PC-9 (cell line): ENCODE results near the gene SLC7A6. TPM values are rescaled to one million over a fixed set of nuclear protein-coding genes. Genes with fewer than 3 reads are reported as not detected.

Source experiments
- BruUV-seq: library from RNA; stranded (reverse); fragments of 400-500 nt; replicated peaks from 2 replicates; lab custom pipeline; 2021; lab: Mats Ljungman, UMichigan
- CTCF ChIA-PET: fragments of 300-600 bp; sonication (Branson Sonifier 250); formaldehyde crosslinking; loops from one replicate; lab custom pipeline; 2022; ENCODE audit warnings: antibody characterized with exemption; lab: Charles Lee
- POLR2A ChIA-PET: fragments of 300-600 bp; sonication (Branson Sonifier 250); formaldehyde crosslinking; loops from one replicate; lab custom pipeline; 2022; ENCODE audit warnings: antibody characterized with exemption; ENCODE audit not compliant: unreplicated experiment; lab: Charles Lee
- DNase-seq, 2 experiments: peaks; one replicate each; pipeline versions ENCODE4 v3.0.0 to v3.0.0-alpha.2; 2015 to 2022; ENCODE audit warnings: mixed read lengths in 1 of 2
- H2AFZ ChIP-seq: fragments of 200-600 bp; sonication (generic); 2 replicates; pipeline ENCODE4 v1.8.1; 2017; ENCODE audit warnings: antibody characterized with exemption
- H3F3A ChIP-seq: fragments of 200-600 bp; sonication (generic); 2 replicates; pipeline ENCODE4 v1.8.1; 2017; ENCODE audit warnings: antibody characterized with exemption, mild to moderate bottlenecking, low read depth; ENCODE audit not compliant: insufficient read depth
- H3K27ac ChIP-seq: fragments of 200-600 bp; sonication (generic); 2 replicates; pipeline ENCODE4 v1.6.1; 2016; ENCODE audit warnings: mixed run types
- H3K27me3 ChIP-seq: fragments of 200-600 bp; sonication (generic); 2 replicates; pipeline ENCODE4 v1.6.1; 2016; ENCODE audit warnings: low read depth, mixed run types; ENCODE audit not compliant: insufficient read depth
- H3K36me3 ChIP-seq: fragments of 200-600 bp; sonication (generic); 2 replicates; pipeline ENCODE4 v1.6.1; 2016; ENCODE audit warnings: low read depth, mixed run types
- H3K4me1 ChIP-seq: fragments of 200-600 bp; sonication (generic); replicated peaks from 2 replicates; pipeline ENCODE4 v1.6.1; 2016; ENCODE audit warnings: mixed run types; ENCODE audit not compliant: insufficient read depth
- H3K4me2 ChIP-seq: fragments of 200-600 bp; sonication (generic); 2 replicates; pipeline ENCODE4 v1.6.1; 2017; ENCODE audit warnings: mixed run types
- H3K4me3 ChIP-seq: fragments of 200-600 bp; sonication (generic); 2 replicates; pipeline ENCODE4 v1.6.1; 2016; ENCODE audit warnings: mixed run types
- H3K79me2 ChIP-seq: fragments of 200-600 bp; sonication (generic); 2 replicates; pipeline ENCODE4 v1.6.1; 2017; ENCODE audit warnings: low read depth, mixed run types
- H3K9me2 ChIP-seq: fragments of 200-600 bp; sonication (generic); 2 replicates; pipeline ENCODE4 v1.8.1; 2017; ENCODE audit warnings: mild to moderate bottlenecking; ENCODE audit not compliant: insufficient read depth
- H3K9me3 ChIP-seq: fragments of 200-600 bp; sonication (generic); 2 replicates; pipeline ENCODE4 v1.8.1; 2016; ENCODE audit warnings: low read depth; ENCODE audit not compliant: insufficient read depth
- H4K20me1 ChIP-seq: fragments of 200-600 bp; sonication (generic); 2 replicates; pipeline ENCODE4 v1.8.1; 2017; ENCODE audit not compliant: insufficient read depth
- CTCF ChIP-seq: fragments of 200-600 bp; sonication (generic); conservative IDR thresholded peaks from 2 replicates; pipeline ENCODE4 v1.6.1; 2017; ENCODE audit warnings: mixed run types, antibody characterized with exemption, mild to moderate bottlenecking, moderate library complexity
- EZH2 ChIP-seq: fragments of 200-600 bp; sonication (generic); IDR thresholded peaks from 2 replicates; pipeline ENCODE4 v1.8.0; 2017; ENCODE audit warnings: antibody characterized with exemption, low read depth
- intact Hi-C: fragments of 100-400 bp; cut with micrococcal nuclease; formaldehyde crosslinking; loops from one replicate; pipeline ENCODE4 v1.10.0; 2022; ENCODE audit not compliant: unreplicated experiment
- total RNA-seq: library from RNA; stranded (reverse); gene quantifications from 2 replicates; pipeline ENCODE4 v1.2.3, GENCODE V29; 2021

Gene SLC7A6
- total RNA-seq, 1 experiment from 2014 or later: 44.7 TPM

DNA sequence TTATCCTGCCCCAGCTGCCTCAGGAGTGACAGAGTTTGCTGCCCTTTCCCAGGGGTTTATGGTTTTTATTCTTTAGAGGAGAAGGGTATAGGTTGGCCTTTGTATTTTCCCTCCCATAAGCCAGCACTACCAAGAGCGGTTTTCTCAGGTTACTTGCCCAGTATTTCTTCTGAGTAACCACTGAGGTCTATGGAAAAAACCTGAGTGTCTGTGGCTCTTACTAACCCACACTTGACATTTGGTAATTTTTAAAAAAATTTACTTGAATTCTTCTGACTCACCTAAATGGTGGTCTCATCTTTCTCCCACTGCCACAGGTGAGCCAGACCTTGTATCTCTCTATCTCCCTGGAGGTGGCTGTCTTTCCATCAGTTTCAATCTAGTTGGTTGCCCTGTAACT, 6.0 kb downstream of the SLC7A6 start:
- no peak overlapping the region for H3K4me3 ChIP-seq
- no peaks in the 10 kb centered on the region for H3K9me3 ChIP-seq
- DNase-seq: no peak
- H3K4me1 ChIP-seq: peaks cover 37% of the 10 kb centered on the region
- H3K27ac ChIP-seq: no peak overlapping the region
- ChIA-PET CTCF (no interaction called here), POLR2A (interaction anchor here (0.6 kb wide), 1 partner anchor 750 kb away, joined by 15 read pairs; no protein-coding TSS in a partner anchor)
- peaks cover 15% of the 10 kb centered on the region; the same call in 1 of the 2 replicates for H3K36me3 ChIP-seq
- H3K27me3 ChIP-seq: no peaks in the 10 kb centered on the region
- no peak for TF ChIP-seq CTCF
- no peak for TF ChIP-seq EZH2
- H3K9me2 ChIP-seq: no peaks in the 10 kb centered on the region
- peaks cover 76% of the 10 kb centered on the region for H3K79me2 ChIP-seq
- H3F3A ChIP-seq: peaks cover 21% of the 10 kb centered on the region
- intact Hi-C loops: no loop called here
- no peak overlapping the region for H3K4me2 ChIP-seq
- H4K20me1 ChIP-seq: peaks cover 30% of the 10 kb centered on the region
- no TSS peak for BruUV-seq
- no peak overlapping the region for H2AFZ ChIP-seq

DNA sequence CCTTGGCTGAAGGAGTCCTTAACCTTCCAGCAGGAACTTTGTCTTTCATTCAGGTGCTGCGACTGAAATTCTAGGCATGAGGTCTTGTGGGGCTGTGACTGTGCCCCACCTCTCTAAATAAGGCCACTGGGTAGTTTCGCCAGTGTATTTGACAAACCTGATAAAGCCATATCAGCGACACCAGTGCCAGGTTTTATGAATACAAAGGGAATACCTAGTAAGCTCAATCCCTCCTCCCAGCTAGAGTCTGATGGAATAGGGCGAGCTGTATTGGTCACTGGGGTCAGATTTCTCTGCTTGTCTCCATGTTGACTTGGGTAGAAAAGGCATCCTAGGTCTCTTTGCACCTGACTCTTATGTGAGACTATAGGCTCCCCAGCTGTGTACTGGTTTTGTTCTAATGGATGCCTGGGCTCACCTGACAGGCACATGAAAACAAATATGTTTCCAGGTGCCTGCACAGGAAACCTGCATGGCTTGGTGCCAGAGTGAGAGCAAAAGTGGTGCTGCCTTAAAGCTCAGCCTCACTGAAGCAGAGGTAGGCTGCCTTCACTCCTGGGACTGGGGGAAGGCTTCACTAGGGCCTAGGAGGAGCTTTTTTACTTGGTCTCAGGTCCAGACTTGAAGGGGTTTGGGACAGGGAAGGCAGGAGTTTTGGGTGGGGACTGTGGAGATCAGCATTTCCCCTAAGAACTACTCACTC, 8.3 kb downstream of the SLC7A6 start:
- ChIA-PET CTCF (interaction anchor here (0.6 kb wide), 1 partner anchor 12 kb away, joined by 3 read pairs; no protein-coding TSS in a partner anchor), POLR2A (no interaction called here)
- Histone ChIP-seq H3K36me3 (peaks cover 15% of the 10 kb centered on the region; the same call in 1 of the 2 replicates), H3K4me2 (no peak overlapping the region), H3K4me1 (peaks cover 18% of the 10 kb centered on the region), H3K27me3 (no peaks in the 10 kb centered on the region), H3K9me3 (no peaks in the 10 kb centered on the region), H3K79me2 (peaks cover 57% of the 10 kb centered on the region), H3K4me3 (no peak overlapping the region), H4K20me1 (peaks cover 23% of the 10 kb centered on the region), H3F3A (peaks cover 13% of the 10 kb centered on the region; the same call in 1 of the 2 replicates), H2AFZ (no peak overlapping the region), H3K9me2 (no peaks in the 10 kb centered on the region), H3K27ac (no peak overlapping the region)
- DNase-seq: no peak
- intact Hi-C loops: no loop called here
- TF ChIP-seq EZH2: no peak
- TF ChIP-seq CTCF: no peak
- BruUV-seq: no TSS peak

GRCh38 chr16:68273459-68273858, 9.1 kb downstream of the SLC7A6 start:
- Histone ChIP-seq H3K4me2 (no peak overlapping the region), H3K27me3 (no peaks in the 10 kb centered on the region), H4K20me1 (peaks cover 19% of the 10 kb centered on the region), H3K79me2 (peaks cover 49% of the 10 kb centered on the region), H3K27ac (no peak overlapping the region), H3F3A (peaks cover 13% of the 10 kb centered on the region; the same call in 1 of the 2 replicates), H3K9me3 (no peaks in the 10 kb centered on the region), H3K9me2 (no peaks in the 10 kb centered on the region), H2AFZ (no peak overlapping the region), H3K4me3 (no peak overlapping the region), H3K4me1 (peaks cover 11% of the 10 kb centered on the region), H3K36me3 (0 out of 2 replicates have a peak, but pooled peaks cover 9% of the 10 kb centered on the region)
- intact Hi-C loops: no loop called here
- ChIA-PET CTCF (no interaction called here), POLR2A (no interaction called here)
- DNase-seq: no peak
- TF ChIP-seq EZH2: no peak
- no peak for TF ChIP-seq CTCF
- no TSS peak for BruUV-seq
